ENCODE results near the gene ATXN1.
"Not testable (repeated sequence)": the region's sequence is repeated elsewhere in the genome, so short reads cannot be mapped to it uniquely, and the experiment has no call there.

The ATXN1 gene

DNA sequence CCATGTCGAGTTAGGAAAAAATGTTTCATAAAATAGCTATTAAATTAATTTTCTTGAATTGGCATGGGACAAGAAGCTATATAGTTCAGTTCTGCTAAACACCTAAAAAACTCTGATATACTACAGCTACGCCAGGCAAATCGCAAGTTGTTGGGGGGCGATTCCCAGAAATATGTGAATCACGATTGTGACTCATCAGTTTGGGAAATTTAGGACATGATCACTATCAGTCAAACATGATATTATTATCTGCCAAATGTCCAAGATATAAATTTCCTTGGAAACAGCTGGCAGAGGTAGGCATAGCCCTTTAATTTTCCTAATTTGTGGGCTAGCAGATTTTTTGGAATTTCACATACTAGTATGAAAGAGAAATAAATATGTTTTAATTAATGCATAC is 123.6 kb downstream of the ATXN1 start:
- DNase-seq: no peak

DNA sequence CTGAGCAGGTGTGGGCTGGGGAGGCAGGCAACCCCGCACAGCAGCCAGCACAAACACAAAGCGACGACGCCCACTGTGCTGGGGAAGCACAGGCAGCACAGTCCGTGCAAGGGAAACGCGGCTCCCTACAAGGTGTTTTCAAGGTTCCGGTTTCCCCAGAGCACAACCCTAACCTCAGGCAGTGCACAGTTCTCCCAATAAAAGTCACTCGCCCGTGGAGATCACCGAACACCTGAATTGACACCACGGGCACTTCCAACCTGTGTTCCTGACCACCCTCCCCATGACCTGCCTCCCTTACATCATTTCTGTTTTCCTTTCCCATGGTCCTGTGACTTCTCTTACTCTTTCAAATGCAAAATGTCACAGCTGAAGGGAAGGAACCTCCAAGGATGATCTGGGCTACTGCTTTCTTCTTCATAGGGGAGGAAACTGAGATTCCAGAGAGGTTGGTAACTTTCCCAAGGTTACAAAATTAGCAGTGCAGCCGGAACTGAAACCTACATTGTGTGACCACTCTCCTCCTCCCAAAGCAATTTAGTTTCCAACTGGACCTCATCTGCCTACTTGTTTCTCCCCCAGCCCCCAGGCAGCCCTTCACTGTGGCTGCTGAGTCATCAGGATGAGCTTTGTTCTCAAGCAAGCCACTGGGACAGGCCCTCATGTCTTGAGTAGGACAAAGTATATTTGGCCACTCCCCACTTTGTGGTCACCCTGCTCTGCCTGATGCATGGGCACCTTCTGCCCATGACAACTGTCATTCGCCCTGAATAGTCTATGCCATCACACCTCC is 125.3 kb downstream of the ATXN1 start:
- DNase-seq: peak; percentile 60 to 90

DNA sequence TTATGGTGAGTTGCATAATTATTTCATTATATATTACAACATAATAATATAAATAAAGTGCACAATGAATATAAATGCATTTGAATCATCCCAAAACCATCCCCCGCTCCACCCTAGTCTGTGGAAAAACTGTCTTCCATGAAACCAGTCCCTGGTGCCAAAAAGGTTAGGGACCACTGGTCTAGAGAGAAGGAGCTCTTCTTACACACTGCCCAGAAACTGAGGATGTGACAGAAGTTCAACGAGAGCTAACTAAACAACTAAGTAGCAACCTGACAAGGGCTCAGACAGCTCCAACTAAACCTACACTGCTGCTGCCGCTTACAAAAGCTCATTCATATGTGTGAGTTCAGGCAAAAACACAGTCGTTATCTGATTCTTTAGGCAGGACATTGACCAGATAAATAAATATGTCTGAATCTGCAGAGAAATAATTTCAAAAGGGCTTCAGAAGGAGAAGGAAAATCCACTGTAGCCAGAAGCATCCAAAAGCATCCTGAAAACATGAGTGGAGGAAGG is 125.9 kb downstream of the ATXN1 start:
- no peak for DNase-seq

DNA sequence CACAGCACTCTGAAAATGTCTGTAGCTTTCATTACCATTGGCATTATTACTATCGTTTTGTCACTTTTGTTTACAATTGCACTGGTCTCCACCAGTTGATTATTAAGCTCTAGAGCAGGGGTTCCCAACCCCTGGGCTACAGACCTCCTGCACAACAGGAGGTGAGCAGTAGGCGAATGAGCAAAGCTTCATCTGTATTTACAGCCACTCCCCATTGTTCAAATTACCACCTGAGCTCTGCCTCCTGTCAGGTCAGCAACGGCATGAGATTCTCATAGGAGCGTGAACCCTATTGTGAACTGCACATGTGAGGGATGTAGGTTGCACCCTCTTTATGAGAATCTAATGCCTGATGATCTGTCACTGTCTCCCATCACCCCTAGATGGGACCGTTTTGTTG is 126.4 kb downstream of the ATXN1 start:
- DNase-seq: no peak

DNA sequence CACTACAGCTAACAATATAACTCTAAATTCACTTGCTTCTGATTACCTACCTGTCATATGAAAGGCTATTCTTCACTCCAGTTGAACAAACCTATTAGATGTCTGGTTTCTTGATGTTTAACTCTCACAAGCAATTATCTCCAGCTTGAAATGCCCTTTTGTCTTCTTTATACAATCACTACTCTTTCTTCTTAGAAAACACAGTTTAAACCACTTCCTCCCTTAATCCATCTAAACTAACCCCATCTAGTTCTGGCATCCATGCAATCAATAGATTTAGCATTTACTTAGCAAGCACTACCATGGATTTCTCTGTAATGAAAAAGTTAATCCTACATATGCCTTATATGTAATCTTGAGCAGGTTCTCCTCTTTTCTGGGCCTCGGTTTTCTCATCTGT is 127.3 kb downstream of the ATXN1 start:
- no peak for DNase-seq

DNA sequence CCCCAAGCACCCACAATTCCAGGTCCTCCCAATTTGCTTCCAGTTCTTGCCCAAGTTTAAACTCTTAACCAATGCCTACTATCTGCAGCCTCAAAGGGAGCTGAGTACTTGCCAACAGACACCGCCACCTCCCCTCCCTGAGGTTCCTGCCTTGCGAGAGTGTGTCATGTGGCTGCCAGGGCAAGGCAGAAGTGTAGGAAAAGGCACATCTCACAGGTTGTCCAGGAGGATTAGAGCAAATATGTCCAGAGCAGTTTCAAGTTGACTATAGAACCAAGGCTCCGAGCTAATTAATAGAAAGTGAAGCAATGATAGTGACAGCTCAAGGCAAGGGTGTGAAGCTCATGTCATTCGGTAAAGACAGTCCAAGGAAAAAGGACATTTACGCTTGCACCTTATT is 127.8 kb downstream of the ATXN1 start:
- no peak for DNase-seq

DNA sequence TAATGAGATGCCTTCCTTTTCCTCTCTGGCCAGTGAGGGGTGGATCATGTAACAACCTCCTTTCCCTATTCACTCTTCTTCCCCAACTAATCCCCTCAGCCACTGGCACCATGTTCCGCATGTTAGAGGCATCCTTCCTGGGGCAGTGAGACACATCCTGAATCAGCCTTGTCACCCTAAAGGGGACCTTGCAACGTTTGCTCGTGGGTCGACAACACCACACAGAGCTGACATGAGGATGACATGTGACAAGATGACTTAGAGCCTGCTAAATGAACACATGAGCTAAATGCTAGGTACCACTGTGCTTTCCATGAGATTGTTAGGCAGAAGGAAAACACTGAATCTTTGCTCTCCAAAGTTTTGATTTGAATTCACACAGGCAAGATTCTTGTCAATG is 129.2 kb downstream of the ATXN1 start:
- DNase-seq: peak in 1 of 2 donors; percentile 51

DNA sequence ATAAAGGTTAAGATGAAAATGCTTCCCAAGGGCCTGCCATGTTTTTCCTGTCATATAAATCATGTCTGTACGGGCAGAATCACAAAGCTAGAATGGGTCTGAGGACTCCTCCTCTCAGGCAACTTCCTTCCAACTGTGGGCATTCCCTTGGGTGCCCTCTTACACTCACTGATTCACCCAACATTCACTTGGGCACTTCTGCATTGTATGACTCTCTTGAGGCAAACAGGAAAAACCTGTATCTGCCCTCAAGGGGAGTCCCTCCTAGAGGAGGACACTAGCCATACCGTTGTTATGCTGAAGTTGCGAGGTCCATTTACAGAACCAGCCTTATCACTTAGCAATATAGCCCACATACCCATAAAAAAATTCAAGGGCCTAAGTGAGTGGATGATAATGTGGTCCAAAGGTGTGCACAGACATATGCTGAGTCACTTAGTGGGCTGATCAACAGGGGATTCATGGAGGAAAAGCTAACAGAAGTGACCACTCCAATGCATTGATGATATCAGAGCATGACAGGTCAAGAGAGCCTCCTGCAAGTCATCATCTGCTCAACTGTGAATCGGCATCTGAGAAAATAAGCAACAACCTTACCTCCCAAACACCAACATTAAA is 131.1 kb downstream of the ATXN1 start:
- no peak for DNase-seq

DNA sequence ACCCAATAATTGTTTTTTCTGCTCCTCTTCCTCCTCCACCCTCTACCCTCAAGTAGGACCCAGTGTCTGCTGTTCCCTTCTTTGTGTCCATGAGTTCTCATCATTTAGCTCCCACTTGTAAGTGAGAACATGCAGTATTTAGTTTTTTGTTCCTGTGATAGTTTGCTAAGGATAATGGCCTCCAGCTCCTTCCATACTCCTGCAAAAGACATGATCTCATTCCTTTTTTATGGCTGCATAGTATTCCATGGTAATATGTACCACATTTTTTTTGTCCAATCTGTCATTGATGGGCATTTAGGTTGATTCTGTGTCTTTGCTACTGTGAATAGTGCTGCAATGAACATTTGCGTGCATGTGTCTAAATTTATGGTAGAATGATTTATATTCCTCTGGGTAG is 132.7 kb downstream of the ATXN1 start:
- not testable (repeated sequence) for DNase-seq

DNA sequence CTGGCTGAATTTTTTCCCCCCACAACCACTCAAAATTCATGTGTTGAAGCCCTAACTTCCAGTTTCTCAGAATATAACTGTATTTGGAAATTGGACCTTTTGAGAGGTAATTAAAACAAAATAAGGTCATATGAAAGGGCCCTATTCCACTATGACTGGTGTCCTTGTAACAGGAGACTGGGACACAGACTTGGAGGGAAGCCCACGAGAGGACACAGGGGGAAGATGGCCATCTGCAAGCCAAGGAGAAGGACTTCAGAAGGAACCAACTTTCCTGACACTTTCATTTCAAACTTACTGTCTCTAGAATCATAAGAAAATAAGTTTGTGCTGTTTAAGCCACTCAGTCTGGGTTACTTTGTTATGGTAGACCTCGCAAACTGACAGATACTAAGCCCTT is 134.6 kb downstream of the ATXN1 start:
- DNase-seq: no peak

DNA sequence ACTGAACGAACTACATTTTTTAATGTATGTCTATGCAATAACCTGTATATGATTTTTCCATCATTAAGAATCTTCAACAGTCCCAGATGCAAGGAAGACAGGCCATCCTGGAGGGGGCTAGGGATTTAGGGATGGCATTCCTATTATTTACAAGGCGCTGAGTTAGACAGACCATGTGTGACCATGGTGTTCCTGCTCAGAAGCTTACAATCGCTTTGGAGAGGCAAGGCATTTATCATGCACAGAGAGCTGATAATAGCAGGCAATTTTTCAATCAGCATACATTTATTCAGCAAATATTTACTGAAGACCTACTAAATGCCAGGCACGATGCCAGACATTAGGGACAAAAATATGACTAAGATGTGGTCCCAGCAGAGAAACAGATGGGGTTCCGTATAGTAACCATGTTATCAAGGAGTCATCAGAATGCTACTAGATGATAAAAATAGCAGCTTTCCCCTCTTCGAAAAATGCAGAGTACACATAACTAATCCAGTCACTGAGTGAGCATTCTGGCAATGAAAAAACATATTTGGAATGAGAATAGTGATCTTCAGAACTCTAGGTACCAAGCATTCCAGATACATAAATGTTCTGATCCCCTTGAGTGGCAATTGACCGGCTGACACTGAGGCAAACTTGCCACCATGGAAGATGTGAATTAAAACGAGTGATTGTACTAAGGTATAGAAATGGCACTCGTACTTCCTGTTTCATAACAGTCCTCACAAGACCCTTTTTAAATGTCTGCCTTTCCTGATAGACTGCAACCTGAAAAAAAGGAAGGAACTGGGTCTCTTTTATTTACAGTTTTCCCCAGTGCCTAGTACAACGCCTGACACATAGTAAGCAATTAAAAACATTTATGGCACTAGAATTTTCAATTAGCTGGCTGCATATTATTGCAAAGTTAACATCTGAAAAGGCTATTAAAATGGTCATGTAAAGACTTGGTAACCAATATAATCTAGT is 135.7 kb downstream of the ATXN1 start:
- peak in 1 of 2 donors; percentile 13 for DNase-seq

DNA sequence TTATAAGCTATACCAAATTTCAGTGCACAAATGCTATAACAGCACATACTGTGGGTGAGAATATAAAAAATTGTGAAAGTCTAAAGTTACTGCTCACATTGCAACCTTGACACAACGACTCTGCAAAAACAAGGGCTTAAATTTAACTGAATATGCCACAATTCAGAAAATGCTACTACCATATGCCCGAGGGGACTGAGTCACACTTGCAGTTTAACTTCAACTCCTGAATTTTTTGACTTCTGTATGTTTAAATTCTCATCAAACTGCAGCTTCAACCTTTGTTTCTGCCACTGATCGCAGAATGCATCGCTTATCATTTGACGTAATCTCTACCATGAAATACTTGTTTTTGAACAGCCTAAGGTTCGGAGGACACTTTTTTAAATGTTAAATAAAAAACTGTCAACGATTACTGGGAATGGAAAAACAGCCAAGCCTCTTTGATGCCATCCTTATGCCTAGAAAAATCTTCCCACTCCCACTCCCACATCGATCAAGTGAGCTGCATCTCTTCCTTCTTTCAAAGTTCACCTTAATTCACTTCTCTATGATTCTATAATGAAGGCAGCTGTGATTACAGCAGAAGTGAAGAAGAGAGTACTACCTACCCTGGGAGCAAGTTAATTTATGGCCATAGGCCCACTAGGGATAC is 136.5 kb downstream of the ATXN1 start:
- no peak for DNase-seq

DNA sequence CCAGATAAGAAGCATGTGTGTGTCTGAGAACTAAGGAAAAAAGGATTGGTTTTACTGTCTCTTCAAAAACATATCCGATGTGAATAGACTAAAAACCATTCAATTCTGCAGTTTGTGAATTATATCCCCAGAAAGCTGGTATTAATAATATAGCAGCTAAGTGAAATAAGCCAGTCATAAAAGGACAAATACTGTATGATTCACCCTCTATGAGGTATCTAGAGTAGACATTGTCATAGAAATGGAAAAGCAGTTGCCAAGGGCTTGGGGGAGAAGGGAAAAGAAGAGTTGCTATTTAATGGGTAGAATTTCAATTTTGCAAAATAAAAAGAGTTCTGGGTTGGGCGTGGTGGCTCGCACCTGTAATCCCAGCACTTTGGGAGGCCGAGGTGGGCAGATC is 137.5 kb downstream of the ATXN1 start:
- DNase-seq: no peak

DNA sequence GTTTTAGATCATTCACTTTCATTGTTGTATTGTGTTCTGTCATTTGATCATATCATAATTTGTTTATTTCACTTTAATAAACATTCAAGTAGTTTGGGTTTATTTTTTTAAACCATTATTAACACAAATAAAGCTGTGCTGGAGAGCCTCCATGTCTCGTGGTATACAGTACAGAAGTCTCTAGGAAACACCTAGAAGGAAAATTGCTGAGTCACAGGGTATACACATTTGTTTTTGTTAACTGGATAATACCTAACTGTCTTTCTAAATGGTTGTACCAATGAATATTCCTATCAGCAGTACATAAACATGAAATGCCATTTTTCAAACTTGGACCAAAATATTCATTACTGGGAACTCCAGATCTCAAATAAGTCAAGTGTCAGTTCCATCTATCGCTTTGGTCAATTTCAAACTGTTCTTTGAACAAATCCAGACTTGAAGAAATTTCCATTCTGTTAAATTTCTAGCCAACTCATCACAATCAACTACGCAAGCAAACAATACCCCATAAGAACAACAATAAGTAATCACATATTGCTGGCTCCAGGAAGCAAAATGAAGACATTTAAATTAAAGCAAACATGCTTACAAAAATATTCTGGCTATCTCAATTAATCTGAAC is 138.1 kb downstream of the ATXN1 start:
- DNase-seq: no peak

DNA sequence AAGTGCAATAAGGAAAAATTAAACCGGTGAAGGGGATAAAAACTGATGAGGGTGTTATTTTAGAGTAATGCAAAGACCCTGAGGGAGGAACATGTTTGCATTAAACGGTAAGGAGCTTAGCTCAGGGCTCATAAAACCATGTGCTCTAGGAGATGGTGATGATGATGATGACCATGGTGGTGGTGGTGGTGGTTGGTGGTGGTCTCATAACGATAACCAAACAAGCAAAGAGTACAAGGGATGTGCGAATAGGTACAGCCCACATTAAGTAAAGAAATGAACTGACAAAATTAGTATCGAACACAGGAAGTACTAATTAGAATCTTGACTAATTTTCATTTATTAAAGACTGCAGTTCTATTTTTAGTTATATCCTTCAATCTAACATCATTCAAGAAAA is 139.1 kb downstream of the ATXN1 start:
- no peak for DNase-seq

DNA sequence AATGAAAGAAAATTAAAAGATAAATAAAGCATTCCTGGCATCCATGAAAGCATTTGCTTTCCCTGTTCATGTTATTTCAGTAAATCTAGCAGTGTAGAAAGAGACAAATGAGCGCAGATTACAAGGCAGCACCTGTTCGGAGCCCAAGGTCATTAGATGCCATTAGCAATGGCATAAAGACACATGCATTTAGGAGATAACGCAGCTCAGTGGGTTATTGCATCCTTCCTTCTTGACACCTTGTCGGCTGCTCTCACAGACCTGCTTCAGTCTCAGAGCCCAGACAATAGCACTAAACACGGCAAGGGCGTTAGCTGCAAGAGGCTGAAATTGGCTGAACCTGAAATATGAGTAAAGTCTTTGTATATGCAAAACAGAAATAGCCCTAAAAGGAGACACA is 140.3 kb downstream of the ATXN1 start:
- DNase-seq: no peak

DNA sequence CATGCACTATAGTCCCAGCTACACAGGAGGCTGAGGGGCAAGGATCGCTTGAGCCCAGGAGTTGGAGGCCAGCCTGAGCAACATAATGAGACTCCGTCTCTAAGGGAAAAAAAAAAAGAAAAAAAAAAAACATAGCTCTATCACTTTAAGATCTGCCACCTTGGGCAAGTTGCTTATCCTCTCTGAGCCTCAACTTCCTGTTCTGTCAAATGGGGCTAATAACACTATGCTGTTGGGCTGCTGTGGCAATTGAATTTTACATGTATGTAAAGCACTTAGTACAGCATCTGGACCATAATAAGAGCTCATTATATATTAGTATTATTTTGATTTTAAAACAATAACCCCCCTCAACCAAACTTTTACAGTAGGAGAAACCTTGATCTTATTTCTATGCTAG is 141.5 kb downstream of the ATXN1 start:
- DNase-seq: no peak

DNA sequence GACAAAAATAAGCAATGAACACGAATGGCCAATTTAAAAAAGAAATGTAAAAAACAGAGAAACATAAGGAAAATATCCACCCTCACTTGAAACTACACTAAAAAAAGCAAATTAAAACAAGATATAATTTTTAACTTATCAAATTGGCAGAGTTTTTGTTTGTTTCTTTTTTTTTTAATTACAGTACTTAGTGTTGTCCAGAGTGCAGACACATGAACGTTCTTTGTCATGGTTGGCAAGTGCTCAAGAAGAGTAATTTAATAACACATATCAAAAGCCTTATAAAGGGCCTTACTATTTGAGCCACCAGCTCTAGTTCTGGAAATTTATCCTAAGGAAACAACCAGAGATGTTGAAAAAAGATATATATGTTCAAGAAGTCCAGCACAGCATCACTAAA is 142.3 kb downstream of the ATXN1 start:
- DNase-seq: no peak

DNA sequence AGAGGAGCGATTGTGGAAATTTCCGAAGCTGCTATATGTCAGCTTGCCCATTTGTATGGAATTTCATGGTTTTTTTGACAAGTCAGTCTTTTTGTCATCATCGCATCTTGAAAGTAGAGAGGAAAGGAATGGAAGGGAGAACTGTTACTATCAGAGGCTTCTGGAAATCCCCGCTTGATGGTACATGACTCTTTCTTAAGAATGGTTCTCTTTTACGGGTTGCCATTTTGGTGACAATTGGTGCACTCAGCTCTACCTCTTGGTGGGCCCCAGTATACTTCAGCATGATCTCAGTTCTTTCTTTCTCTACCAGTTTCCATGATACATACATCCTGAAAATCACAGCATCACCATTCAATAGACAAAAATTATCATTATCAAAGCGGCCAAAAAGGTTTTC is 146.0 kb downstream of the ATXN1 start:
- DNase-seq: not testable (repeated sequence)

DNA sequence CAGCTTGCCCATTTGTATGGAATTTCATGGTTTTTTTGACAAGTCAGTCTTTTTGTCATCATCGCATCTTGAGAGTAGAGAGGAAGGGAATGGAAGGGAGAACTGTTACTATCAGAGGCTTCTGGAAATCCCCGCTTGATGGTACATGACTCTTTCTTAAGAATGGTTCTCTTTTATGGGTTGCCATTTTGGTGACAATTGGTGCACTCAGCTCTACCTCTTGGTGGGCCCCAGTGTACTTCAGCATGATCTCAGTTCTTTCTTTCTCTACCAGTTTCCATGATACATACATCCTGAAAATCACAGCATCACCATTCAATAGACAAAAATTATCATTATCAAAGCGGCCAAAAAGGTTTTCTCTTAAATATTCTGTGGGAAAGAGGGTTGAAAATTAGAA is 147.1 kb downstream of the ATXN1 start:
- DNase-seq: not testable (repeated sequence)

DNA sequence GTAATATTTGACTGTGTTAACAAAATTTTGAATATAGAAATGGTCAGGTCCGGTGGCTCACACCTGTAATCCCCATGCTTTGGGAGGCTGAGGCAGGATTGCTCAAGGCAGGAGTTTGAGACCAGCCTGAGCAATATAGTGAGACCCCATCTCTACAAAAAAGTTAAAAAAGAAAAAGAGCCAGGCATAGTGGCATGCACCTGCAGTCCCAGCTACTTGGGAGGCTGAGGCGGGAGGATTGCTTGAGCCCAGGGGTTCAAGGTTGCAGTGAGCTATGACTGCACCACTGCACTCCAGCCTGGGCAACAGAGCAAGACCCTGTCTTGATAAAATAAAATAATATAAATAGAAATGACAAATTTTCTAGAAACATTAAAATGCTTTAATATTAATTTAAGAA is 147.8 kb downstream of the ATXN1 start:
- not testable (repeated sequence) for DNase-seq

DNA sequence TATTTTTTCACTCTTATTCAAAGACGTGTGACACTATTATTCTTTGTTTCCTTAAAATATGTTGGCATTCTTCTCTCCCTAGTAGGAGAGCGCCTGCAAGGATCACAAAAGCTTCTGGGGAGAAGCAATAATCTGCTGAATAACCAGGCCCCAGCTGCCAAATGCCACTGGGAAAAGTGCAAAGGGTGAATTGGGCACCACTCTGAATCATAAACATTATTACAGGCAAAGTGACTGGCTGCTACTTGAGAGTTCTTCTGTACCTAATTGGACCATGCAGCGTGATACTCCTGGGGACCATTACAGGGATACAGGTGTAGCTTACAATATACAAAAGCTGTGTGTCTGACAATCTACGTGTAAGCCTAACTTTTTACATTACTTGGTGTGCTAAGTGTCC is 152.8 kb downstream of the ATXN1 start:
- no peak for DNase-seq
